ENCODE results near the gene DCD.
"Not testable (repeated sequence)": the region's sequence is repeated elsewhere in the genome, so short reads cannot be mapped to it uniquely, and the experiment has no call there.

The DCD gene

GRCh38 chr12:54682674-54683073 lies 34.5 kb upstream of the DCD start:
- H3K27ac ChIP-seq = no peak overlapping the region
- H3K9me3 ChIP-seq (ENCODE audit: low read depth, low read length) = no peaks in the 10 kb centered on the region
- H3K4me3 ChIP-seq = no peak overlapping the region
- TF ChIP-seq EZH2 (IDR thresholded peaks at IDR 0.05) (no peak), FOXP2 (optimal IDR thresholded peaks at IDR 0.05; ENCODE audit: control extremely low read depth, extremely low read length, insufficient read depth) (no peak), POLR2AphosphoS5 (IDR thresholded peaks at IDR 0.05; ENCODE audit: borderline replicate concordance, low read depth, low read length) (no peak)
- DNase-seq (ENCODE audit: low read depth, low spot score) = no peak
- H3K36me3 ChIP-seq (ENCODE audit: insufficient read depth, low read length) = no peaks in the 10 kb centered on the region
- H3K9ac ChIP-seq (ENCODE audit: insufficient read length) = no peak overlapping the region

- no peak for TF ChIP-seq FOXP2 (optimal IDR thresholded peaks at IDR 0.05; ENCODE audit: control extremely low read depth, extremely low read length, insufficient read depth)
- TF ChIP-seq EZH2 (IDR thresholded peaks at IDR 0.05) = no peak
- TF ChIP-seq POLR2AphosphoS5 (IDR thresholded peaks at IDR 0.05; ENCODE audit: borderline replicate concordance, low read depth, low read length) = no peak
- H3K9me3 ChIP-seq (ENCODE audit: low read depth, low read length) = no peaks in the 10 kb centered on the region
- H3K9ac ChIP-seq (ENCODE audit: insufficient read length) = no peak overlapping the region
- H3K27ac ChIP-seq = no peak overlapping the region
- no peak for DNase-seq (ENCODE audit: low read depth, low spot score)
- no peak overlapping the region for H3K4me3 ChIP-seq
- H3K36me3 ChIP-seq (ENCODE audit: insufficient read depth, low read length) = no peaks in the 10 kb centered on the region
Observed at GRCh38 chr12:54680374-54680773, 32.2 kb upstream of the DCD start.

GRCh38 chr12:54678131-54678530 lies 30.0 kb upstream of the DCD start:
- TF ChIP-seq POLR2AphosphoS5 (IDR thresholded peaks at IDR 0.05; ENCODE audit: borderline replicate concordance, low read depth, low read length) (no peak), EZH2 (IDR thresholded peaks at IDR 0.05) (no peak), FOXP2 (optimal IDR thresholded peaks at IDR 0.05; ENCODE audit: control extremely low read depth, extremely low read length, insufficient read depth) (no peak)
- H3K27ac ChIP-seq = no peak overlapping the region
- DNase-seq (ENCODE audit: low read depth, low spot score) = no peak

GRCh38 chr12:54667945-54668344 lies 19.8 kb upstream of the DCD start:
- DNase-seq (ENCODE audit: low read depth, low spot score) = no peak

More at GRCh38 chr12:54678131-54678530, 30.0 kb upstream of the DCD start:
- H3K9me3 ChIP-seq (ENCODE audit: low read depth, low read length) = no peaks in the 10 kb centered on the region
- H3K36me3 ChIP-seq (ENCODE audit: insufficient read depth, low read length) = no peaks in the 10 kb centered on the region
- H3K9ac ChIP-seq (ENCODE audit: insufficient read length) = no peak overlapping the region
- no peak overlapping the region for H3K4me3 ChIP-seq

GRCh38 chr12:54666008-54666407 lies 17.8 kb upstream of the DCD start:
- no peaks in the 10 kb centered on the region for H3K9me3 ChIP-seq (ENCODE audit: low read depth, low read length)
- DNase-seq (ENCODE audit: low read depth, low spot score) = no peak
- H3K4me3 ChIP-seq = no peak overlapping the region
- TF ChIP-seq POLR2AphosphoS5 (IDR thresholded peaks at IDR 0.05; ENCODE audit: borderline replicate concordance, low read depth, low read length) = no peak
- no peak for TF ChIP-seq EZH2 (IDR thresholded peaks at IDR 0.05)
- TF ChIP-seq FOXP2 (optimal IDR thresholded peaks at IDR 0.05; ENCODE audit: control extremely low read depth, extremely low read length, insufficient read depth) = no peak
- no peaks in the 10 kb centered on the region for H3K36me3 ChIP-seq (ENCODE audit: insufficient read depth, low read length)
- H3K9ac ChIP-seq (ENCODE audit: insufficient read length) = no peak overlapping the region
- H3K27ac ChIP-seq = no peak overlapping the region

More at GRCh38 chr12:54667945-54668344, 19.8 kb upstream of the DCD start:
- no peak for TF ChIP-seq POLR2AphosphoS5 (IDR thresholded peaks at IDR 0.05; ENCODE audit: borderline replicate concordance, low read depth, low read length)
- TF ChIP-seq EZH2 (IDR thresholded peaks at IDR 0.05) = no peak
- TF ChIP-seq FOXP2 (optimal IDR thresholded peaks at IDR 0.05; ENCODE audit: control extremely low read depth, extremely low read length, insufficient read depth) = no peak
- Histone ChIP-seq H3K36me3 (ENCODE audit: insufficient read depth, low read length) (no peaks in the 10 kb centered on the region), H3K4me3 (no peak overlapping the region), H3K9me3 (ENCODE audit: low read depth, low read length) (no peaks in the 10 kb centered on the region), H3K27ac (0 out of 2 replicates have a peak overlapping the region, but pooled peaks have one; percentile 22), H3K9ac (ENCODE audit: insufficient read length) (no peak overlapping the region)

GRCh38 chr12:54665022-54665635 lies 17.0 kb upstream of the DCD start:
- DNase-seq (ENCODE audit: low read depth, low spot score); H3K27ac ChIP-seq; H3K9me3 ChIP-seq (ENCODE audit: low read depth, low read length); H3K9ac ChIP-seq (ENCODE audit: insufficient read length); H3K36me3 ChIP-seq (ENCODE audit: insufficient read depth, low read length); H3K4me3 ChIP-seq: not testable (repeated sequence)

- no peak overlapping the region for H3K9ac ChIP-seq (ENCODE audit: insufficient read length)
- TF ChIP-seq POLR2AphosphoS5 (IDR thresholded peaks at IDR 0.05; ENCODE audit: borderline replicate concordance, low read depth, low read length) (no peak), EZH2 (IDR thresholded peaks at IDR 0.05) (no peak), FOXP2 (optimal IDR thresholded peaks at IDR 0.05; ENCODE audit: control extremely low read depth, extremely low read length, insufficient read depth) (no peak)
- no peak overlapping the region for H3K27ac ChIP-seq
- no peaks in the 10 kb centered on the region for H3K36me3 ChIP-seq (ENCODE audit: insufficient read depth, low read length)
- no peak for DNase-seq (ENCODE audit: low read depth, low spot score)
- H3K9me3 ChIP-seq (ENCODE audit: low read depth, low read length) = no peaks in the 10 kb centered on the region
- no peak overlapping the region for H3K4me3 ChIP-seq
Observed at GRCh38 chr12:54663603-54664002, 15.4 kb upstream of the DCD start.

GRCh38 chr12:54662026-54662425 lies 13.9 kb upstream of the DCD start:
- no peak overlapping the region for H3K4me3 ChIP-seq
- no peak for DNase-seq (ENCODE audit: low read depth, low spot score)

GRCh38 chr12:54661048-54661447 lies 12.9 kb upstream of the DCD start:
- TF ChIP-seq EZH2 (IDR thresholded peaks at IDR 0.05) (no peak), FOXP2 (optimal IDR thresholded peaks at IDR 0.05; ENCODE audit: control extremely low read depth, extremely low read length, insufficient read depth) (no peak), POLR2AphosphoS5 (IDR thresholded peaks at IDR 0.05; ENCODE audit: borderline replicate concordance, low read depth, low read length) (no peak)
- H3K4me3 ChIP-seq = no peak overlapping the region
- H3K9ac ChIP-seq (ENCODE audit: insufficient read length) = no peak overlapping the region
- peak overlapping the region; percentile 1; the same call in 1 of the 2 replicates for H3K27ac ChIP-seq
- H3K36me3 ChIP-seq (ENCODE audit: insufficient read depth, low read length) = no peaks in the 10 kb centered on the region
- DNase-seq (ENCODE audit: low read depth, low spot score) = no peak
- no peaks in the 10 kb centered on the region for H3K9me3 ChIP-seq (ENCODE audit: low read depth, low read length)

More at GRCh38 chr12:54662026-54662425, 13.9 kb upstream of the DCD start:
- H3K9ac ChIP-seq (ENCODE audit: insufficient read length) = no peak overlapping the region
- TF ChIP-seq FOXP2 (optimal IDR thresholded peaks at IDR 0.05; ENCODE audit: control extremely low read depth, extremely low read length, insufficient read depth) (no peak), EZH2 (IDR thresholded peaks at IDR 0.05) (no peak), POLR2AphosphoS5 (IDR thresholded peaks at IDR 0.05; ENCODE audit: borderline replicate concordance, low read depth, low read length) (no peak)
- H3K9me3 ChIP-seq (ENCODE audit: low read depth, low read length) = no peaks in the 10 kb centered on the region
- H3K27ac ChIP-seq = no peak overlapping the region
- H3K36me3 ChIP-seq (ENCODE audit: insufficient read depth, low read length) = no peaks in the 10 kb centered on the region
